Stimulated activated CD4-positive, alpha-beta T cell treated with anti-CD3 and anti-CD28 coated beads, Interleukin-15, amount 100 ng/mL, for 24 hours (primary cell): ENCODE measurements around the gene FARP2.
A peak's percentile ranks its signal among the peaks of the same experiment; 100 is the strongest.

Experiments used
- DNase-seq: peaks from one replicate; pipeline ENCODE4 v3.0.0-alpha.2; 2020

The FARP2 gene

DNA sequence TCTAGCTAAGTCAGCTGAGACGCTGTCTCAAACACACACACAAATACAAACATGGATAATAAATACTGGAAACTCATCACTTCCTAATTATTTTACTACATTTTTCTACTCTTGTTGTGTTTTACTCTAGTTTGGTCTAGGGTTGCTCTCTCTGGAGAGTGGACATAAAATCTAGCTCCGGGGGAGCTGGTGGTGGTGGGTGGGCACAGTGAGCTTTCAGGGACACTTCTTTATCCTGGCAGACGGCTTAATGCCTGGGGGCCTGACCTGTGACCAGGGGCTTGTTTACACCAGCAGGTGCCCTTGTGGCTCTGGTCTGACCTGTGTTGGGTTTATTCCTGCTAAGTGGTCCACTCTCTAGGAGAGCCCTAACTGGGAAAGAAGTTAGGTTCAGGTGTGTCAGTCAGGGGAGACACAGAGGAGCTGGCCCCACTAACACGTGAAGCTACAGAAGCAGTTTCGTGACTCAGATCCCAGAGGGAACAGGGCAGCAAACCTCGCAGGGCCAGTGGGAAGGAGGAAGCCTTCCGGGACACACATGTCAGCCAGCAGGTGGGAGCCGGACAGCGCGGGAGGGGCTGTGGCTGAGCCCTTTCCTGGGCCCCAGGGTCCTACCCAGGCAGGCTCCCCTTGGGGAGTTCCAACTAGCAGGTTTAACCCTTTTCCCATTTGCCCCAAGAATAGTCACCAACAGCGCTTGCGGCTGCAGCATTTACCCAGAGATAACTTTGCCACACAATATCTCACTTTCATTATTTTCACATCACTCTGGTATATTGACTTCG, 180.0 kb downstream of the FARP2 start:
- DNase-seq, result no peak

DNA sequence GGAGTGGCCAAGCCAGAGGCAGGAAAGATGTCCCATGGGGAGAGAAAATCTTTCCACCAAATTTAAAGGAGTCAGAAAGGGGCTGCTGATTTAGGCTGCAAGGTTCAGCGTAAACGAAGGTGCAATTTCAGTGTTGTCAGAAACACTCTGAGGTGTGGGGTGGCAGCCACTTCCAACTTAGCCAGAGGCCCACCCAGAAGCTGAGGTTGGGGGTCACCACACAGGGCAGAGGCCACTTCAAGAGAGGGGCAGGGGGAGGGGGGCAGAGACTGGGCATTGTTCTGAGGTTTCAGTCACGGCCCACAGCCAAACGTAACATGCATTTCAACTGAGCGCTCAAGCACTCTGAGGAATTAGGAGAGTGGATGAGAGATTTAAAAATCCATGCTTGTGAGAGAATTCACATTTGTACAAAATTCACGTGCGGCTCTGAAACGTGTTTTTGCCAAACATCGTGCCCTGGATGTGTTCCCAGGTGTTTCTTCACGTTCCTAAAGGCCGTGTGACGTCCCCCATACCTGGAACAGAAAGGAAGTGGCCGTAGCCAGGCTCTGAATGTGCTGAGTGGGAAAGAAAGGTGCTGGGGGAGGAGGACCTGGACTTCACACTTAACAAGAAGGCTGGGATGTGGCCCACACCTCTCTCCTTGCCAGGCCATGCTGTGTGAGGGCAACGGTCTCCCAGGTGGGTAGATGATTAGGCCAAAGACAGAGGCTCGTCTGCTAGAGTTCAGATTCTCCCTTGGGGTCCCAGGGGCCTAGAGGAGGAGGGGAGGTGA, 182.9 kb downstream of the FARP2 start:
- no peak for DNase-seq

DNA sequence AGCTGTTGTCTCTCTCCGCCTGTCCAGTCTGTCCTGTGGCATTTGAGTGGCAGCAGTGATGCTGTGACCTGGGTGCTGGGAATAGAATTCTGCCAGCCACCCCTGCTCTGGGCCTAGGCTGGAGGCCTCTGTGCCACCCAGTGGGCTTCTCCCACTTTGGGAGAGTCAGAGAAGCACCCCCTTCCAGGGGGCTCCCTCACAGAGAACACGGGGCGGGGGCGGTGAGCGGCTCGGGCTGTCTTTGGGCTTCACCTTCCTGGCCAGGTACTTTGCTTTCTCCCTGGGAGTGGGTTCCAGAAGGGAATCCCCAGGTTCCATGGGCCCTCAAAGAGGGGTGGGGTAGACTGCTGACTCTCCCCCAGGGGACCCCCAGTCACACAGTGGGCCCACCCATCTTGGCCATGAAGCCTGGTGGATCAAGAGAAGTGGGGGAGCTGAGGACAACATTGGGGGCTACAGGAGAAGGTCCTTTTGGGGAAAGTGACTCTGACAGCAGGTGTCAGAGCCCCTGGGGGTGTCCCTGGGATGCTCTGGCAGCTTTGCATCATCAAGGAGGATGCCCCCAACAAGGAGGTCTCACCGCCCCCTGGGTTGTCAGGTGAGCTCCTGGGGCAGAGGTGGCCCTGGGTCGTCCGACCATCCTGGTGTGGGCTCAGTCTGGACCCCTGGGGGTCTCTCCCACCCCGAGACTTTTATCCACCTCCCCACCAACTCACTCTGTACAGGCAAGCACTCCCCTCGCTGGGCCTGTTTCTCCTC, 183.7 kb downstream of the FARP2 start:
- no peak for DNase-seq

GRCh38 chr2:241540401-241540770, 184.3 kb downstream of the FARP2 start:
- DNase-seq, result no peak

DNA sequence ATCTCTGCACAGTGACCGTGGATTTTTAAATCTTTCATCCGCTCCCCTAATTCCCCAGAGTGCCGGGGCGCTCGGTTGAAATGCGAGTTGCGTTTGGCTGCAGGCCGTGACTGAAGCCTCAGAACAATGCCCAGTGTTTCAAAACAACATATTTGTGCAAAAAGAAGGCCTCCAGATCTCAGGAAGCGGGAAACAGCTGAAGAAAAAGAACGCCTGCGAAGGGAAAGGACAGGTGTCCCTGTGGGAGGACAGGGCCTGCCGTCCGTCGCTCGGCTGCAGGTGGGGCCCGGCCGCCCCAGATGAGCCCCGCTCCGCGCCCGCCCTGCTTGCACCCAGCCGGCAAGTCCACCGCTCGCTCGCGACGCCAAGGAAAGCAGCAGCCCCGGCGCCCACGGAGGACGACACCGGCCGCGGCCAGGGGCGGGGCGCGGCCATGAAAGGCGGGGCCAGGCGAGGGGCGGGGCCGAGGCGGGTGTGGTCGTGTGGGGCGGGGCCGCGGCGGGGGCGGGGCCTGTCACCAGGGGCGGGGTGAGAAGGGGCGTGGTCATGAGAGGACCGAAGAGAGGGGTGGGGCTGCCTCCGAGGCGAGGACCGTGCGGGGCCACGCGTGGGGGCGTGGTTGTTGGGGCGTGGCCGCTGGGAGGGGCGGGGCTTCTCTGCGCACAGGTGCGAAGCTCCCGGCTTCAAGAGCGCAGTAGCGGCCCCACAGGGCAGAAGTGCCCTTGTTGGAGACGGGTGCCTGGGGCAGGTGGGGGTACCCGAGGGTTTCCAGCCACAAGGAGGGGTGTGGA, 184.9 kb downstream of the FARP2 start:
- peak; percentile 73 for DNase-seq

GRCh38 chr2:241541564-241542277, 185.6 kb downstream of the FARP2 start:
- no peak for DNase-seq

GRCh38 chr2:241542278-241542605, 186.2 kb downstream of the FARP2 start:
- DNase-seq, result no peak
